Uterus (tissue), 4 donors: ENCODE data around the gene INHA. TPM values are rescaled to one million over a fixed set of nuclear protein-coding genes. Genes with fewer than 3 reads are reported as not detected.

Source experiments
- DNase-seq, 2 donors: peaks; one replicate each; pipeline ENCODE4 v3.0.0-alpha.2; 2019 to 2020
- H3K27ac ChIP-seq, 2 donors: fragments of 200-600 bp; sonication (generic); 1 replicate in 1 of 2; 2 replicates in 1 of 2; pipeline ENCODE4 v1.5.1; 2016 to 2018
- H3K27me3 ChIP-seq, 2 donors: fragments of 200-600 bp; sonication (generic); one replicate each; pipeline ENCODE4 v1.5.1; 2018 to 2019; ENCODE audit warnings: control low read depth in 1 of 2
- H3K36me3 ChIP-seq, 2 donors: fragments of 200-600 bp; sonication (generic); one replicate each; pipeline ENCODE4 v1.5.1; 2019; ENCODE audit warnings: control low read depth in 1 of 2
- H3K4me1 ChIP-seq, 2 donors: fragments of 200-600 bp; sonication (generic); one replicate each; pipeline ENCODE4 v1.5.1; 2018 to 2019; ENCODE audit warnings: control low read depth in 1 of 2
- H3K4me3 ChIP-seq, 2 donors: fragments of 200-600 bp; sonication (generic); 1 replicate in 1 of 2; 2 replicates in 1 of 2; pipeline ENCODE4 v1.5.1; 2018 to 2019; ENCODE audit warnings: mild to moderate bottlenecking in 1 of 2
- H3K9me3 ChIP-seq, 2 donors: fragments of 200-600 bp; sonication (generic); one replicate each; pipeline ENCODE4 v1.5.1; 2019; ENCODE audit warnings: control low read depth in 1 of 2
- POLR2A ChIP-seq, 2 donors: fragments of 450-650 bp; IDR thresholded peaks; one replicate each; pipeline ENCODE4 v1.6.1; 2016; ENCODE audit warnings: antibody characterized with exemption in 2 of 2, mild to moderate bottlenecking in 1 of 2, moderate library complexity in 1 of 2
- intact Hi-C: fragments of 100-400 bp; cut with DNase I; formaldehyde crosslinking; loops from one replicate; pipeline ENCODE4 v1.15.1; 2023; ENCODE audit warnings: low total_unique reads
- total RNA-seq, 4 donors: library from RNA; depleted of rRNA in 3 of 4; stranded (reverse); fragments of >200 nt in 3 of 4; gene quantifications; one replicate each; pipeline versions ENCODE4 v1.1.0 to v1.2.4, GENCODE V29; 2014 to 2023
- TF ChIP-seq, protein P1 (sequence below), 4 experiments: fragments of 200-600 bp in 2 of 4; fragments of 450-650 bp in 2 of 4; sonication (generic) in 2 of 4; IDR thresholded peaks; one replicate each; pipeline ENCODE4 v1.5.1; 2016 to 2019; ENCODE audit warnings: antibody characterized with exemption in 4 of 4, mild to moderate bottlenecking in 2 of 4, moderate library complexity in 1 of 4
- donor health status: DM: yes; HTN: yes; CAD: no.

INHA gene
- total RNA-seq, 4 donors from 2014 or later = 2.4 TPM; not detected in 3

GRCh38 chr2:219531639-219532377 is 40.3 kb upstream of the INHA start:
- intact Hi-C loops = loop anchor here (5.0 kb wide), 1 partner anchor 130 kb away; no protein-coding TSS in a partner anchor
- Histone ChIP-seq H3K36me3 (no peaks in the 10 kb centered on the region), H3K4me3 (no peak overlapping the region), H3K9me3 (no peaks in the 10 kb centered on the region), H3K27me3 (no peaks in the 10 kb centered on the region), H3K27ac (no peak overlapping the region), H3K4me1 (no peaks in the 10 kb centered on the region)
- DNase-seq = no peak
- TF ChIP-seq, protein P1, sequence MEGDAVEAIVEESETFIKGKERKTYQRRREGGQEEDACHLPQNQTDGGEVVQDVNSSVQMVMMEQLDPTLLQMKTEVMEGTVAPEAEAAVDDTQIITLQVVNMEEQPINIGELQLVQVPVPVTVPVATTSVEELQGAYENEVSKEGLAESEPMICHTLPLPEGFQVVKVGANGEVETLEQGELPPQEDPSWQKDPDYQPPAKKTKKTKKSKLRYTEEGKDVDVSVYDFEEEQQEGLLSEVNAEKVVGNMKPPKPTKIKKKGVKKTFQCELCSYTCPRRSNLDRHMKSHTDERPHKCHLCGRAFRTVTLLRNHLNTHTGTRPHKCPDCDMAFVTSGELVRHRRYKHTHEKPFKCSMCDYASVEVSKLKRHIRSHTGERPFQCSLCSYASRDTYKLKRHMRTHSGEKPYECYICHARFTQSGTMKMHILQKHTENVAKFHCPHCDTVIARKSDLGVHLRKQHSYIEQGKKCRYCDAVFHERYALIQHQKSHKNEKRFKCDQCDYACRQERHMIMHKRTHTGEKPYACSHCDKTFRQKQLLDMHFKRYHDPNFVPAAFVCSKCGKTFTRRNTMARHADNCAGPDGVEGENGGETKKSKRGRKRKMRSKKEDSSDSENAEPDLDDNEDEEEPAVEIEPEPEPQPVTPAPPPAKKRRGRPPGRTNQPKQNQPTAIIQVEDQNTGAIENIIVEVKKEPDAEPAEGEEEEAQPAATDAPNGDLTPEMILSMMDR (IDR thresholded peaks at IDR 0.05) = no peak
- no peak for TF ChIP-seq POLR2A (IDR thresholded peaks at IDR 0.05)

DNA sequence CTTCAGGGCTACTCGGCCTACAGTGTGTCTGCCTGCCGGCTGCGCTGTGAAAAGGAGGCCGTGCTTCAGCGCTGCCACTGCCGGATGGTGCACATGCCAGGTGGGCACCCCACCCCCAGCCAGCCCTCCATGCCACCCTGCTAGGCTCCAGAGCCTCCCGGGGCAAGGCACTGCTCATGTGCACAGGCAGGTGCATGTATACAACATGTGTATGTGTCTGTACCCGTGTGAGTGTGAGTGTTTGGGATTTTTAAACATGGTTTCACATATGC is 39.8 kb upstream of the INHA start:
- intact Hi-C loops = loop anchor here (5.0 kb wide), 1 partner anchor 130 kb away; no protein-coding TSS in a partner anchor
- no peak for TF ChIP-seq POLR2A (IDR thresholded peaks at IDR 0.05)
- TF ChIP-seq, protein P1 (IDR thresholded peaks at IDR 0.05) = no peak
- no peaks in the 10 kb centered on the region for H3K36me3 ChIP-seq
- H3K4me1 ChIP-seq = no peaks in the 10 kb centered on the region
- no peak for DNase-seq
- no peaks in the 10 kb centered on the region for H3K27me3 ChIP-seq
- H3K9me3 ChIP-seq = no peaks in the 10 kb centered on the region
- no peak overlapping the region for H3K4me3 ChIP-seq
- H3K27ac ChIP-seq = no peak overlapping the region

DNA sequence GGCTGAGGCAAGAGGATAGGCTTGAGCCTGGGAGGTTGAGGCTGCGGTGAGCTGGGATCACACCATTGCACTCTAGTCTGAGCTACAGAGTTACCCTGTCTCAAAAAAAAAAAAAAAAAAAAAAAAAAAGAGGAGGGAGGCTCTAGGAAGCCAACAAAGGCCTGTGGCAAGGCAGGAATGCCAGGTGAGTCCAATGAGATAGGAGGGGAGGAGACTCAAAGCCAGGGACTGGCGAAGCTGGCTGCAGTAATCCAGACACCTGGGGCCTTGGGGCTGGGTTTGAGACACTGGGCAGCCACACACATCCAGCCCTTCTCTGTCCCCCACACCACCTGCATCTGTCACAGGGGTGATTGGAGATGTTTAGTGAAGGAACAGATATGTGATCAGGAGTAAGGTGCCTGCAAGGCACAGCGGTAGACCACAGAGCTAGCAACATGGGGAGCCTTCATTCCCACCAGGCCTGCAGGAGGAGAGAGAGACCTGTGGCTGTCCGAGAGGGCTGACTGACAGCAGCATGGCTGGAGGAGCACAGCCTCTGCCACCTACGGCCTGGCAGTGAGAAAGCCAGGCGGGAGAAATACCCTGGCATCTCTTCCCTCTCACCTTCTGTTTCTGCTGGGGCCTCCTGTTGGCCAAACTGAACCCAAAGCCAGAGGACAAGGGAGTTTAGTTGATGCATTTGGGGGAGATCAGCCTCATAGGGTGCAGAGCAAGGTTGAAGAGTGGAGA is 38.0 kb upstream of the INHA start:
- intact Hi-C loops = loop anchor here (5.0 kb wide), 1 partner anchor 132 kb away; no protein-coding TSS in a partner anchor
- H3K4me3 ChIP-seq = no peak overlapping the region
- no peaks in the 10 kb centered on the region for H3K36me3 ChIP-seq
- TF ChIP-seq POLR2A (IDR thresholded peaks at IDR 0.05) = no peak
- TF ChIP-seq, protein P1 (IDR thresholded peaks at IDR 0.05) = no peak
- no peak for DNase-seq
- H3K27me3 ChIP-seq = no peaks in the 10 kb centered on the region
- H3K27ac ChIP-seq = no peak overlapping the region
- no peaks in the 10 kb centered on the region for H3K9me3 ChIP-seq
- no peaks in the 10 kb centered on the region for H3K4me1 ChIP-seq

DNA sequence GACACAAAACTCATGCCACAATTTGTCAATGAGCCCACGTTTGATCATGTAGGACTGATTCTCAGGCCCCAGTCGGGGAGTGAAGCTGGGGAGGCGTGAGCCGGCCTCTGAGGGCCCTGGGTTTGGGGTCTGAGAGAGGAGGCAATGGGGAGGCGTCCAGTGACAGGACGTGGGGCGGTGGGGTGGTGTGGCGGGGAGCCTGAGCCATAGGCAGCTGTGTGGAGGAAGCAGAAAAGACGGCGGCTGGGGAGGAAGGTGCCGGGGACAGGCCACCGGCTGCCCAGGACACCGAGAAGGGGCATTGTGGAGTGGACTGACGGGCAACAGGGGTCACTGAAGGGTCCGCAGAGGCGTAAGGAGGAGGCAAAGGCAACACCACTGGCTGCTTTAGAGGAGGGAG is 35.7 kb upstream of the INHA start:
- Histone ChIP-seq H3K27me3 (no peaks in the 10 kb centered on the region), H3K36me3 (no peaks in the 10 kb centered on the region), H3K4me3 (no peak overlapping the region), H3K27ac (no peak overlapping the region), H3K9me3 (no peaks in the 10 kb centered on the region), H3K4me1 (peaks cover 0 to under 1% of the 10 kb centered on the region in 2 donors)
- intact Hi-C loops = no loop called here
- TF ChIP-seq POLR2A (IDR thresholded peaks at IDR 0.05) = no peak
- TF ChIP-seq, protein P1 (IDR thresholded peaks at IDR 0.05) = no peak
- no peak for DNase-seq

- TF ChIP-seq, protein P1 (IDR thresholded peaks at IDR 0.05) = no peak
- no peak for TF ChIP-seq POLR2A (IDR thresholded peaks at IDR 0.05)
- no peak for DNase-seq
Observed at GRCh38 chr2:219536967-219537366, 35.1 kb upstream of the INHA start.

More at GRCh38 chr2:219536967-219537366, 35.1 kb upstream of the INHA start:
- Histone ChIP-seq H3K4me3 (no peak overlapping the region), H3K9me3 (no peaks in the 10 kb centered on the region), H3K36me3 (no peaks in the 10 kb centered on the region), H3K27me3 (no peaks in the 10 kb centered on the region), H3K4me1 (peaks cover 0 to 5% of the 10 kb centered on the region in 2 donors), H3K27ac (no peak overlapping the region)
- intact Hi-C loops = no loop called here
